Urothelium cell line (cell line): ENCODE measurements around the gene TLE3.

Experiments used
- DNase-seq: peaks from one replicate; pipeline ENCODE4 v3.0.0; 2011; ENCODE audit warnings: low spot score, mixed read lengths
- FAIRE-seq: peaks from 2 replicates; lab custom pipeline; 2011; peaks lifted over from hg19 to GRCh38; lab: Jason Lieb, UNC

TLE3 gene

GRCh38 chr15:70087708-70088352 is 9.9 kb downstream of the TLE3 start:
- FAIRE-seq (no peak), DNase-seq (no peak)

DNA sequence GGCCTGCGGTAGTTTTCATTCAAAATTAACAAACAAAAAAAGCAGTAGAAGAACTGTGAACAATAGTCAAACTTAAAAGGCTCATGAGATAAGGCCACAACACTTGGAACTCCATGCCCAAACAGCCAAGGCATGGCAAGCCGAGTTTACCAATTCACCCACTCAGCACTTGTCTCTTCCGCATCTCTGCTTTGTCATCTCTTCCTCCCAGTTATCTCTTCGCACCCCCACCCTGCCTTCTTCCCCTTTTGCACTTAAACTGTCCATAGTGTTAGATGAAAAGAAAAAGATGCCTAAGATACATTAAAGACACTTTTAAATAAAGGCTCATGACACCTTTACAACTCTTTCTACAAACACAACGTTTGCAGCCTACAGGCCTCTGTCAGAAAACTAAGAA is 11.1 kb downstream of the TLE3 start:
- DNase-seq, result no peak
- no peak for FAIRE-seq

DNA sequence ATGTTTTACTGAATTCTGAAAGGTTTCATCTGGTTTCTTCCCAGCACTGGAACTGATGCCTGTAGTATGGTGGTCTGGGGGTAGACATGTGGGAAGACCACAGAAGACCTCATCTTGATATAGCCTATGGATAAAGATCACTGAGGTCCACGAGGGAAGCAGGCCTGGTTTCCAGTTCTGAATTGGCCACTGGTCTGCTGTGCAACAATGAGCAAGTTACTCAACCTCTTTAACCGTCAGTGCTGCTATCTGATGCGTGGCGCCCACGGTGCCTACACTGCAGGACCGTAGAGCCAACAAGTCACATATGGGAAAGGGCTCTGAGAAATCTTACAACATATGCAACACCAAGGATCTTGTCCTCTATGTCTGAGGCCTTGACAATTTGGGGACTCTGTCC is 13.3 kb downstream of the TLE3 start:
- FAIRE-seq, result no peak
- DNase-seq, result no peak

DNA sequence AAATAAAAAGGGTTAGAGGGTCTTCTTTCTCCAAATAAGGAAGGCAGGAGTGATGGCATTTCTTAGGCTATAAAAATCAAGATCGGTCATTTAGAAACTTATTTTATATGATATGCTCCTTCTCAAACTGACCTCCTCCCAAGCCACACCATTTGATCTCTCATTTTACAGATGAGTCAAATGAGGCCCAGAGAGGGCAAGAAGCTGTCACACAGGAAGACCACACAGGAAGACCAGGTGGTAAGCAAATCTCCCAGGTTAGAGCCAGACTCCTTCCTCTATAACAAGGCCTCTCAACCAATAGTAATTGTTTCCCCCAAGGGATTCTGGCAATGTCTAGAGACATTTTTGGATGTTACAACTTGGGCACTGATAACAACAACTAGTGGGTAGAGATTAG is 13.8 kb downstream of the TLE3 start:
- no peak for DNase-seq
- no peak for FAIRE-seq

GRCh38 chr15:70083418-70083817 is 14.3 kb downstream of the TLE3 start:
- FAIRE-seq (no peak), DNase-seq (no peak)

DNA sequence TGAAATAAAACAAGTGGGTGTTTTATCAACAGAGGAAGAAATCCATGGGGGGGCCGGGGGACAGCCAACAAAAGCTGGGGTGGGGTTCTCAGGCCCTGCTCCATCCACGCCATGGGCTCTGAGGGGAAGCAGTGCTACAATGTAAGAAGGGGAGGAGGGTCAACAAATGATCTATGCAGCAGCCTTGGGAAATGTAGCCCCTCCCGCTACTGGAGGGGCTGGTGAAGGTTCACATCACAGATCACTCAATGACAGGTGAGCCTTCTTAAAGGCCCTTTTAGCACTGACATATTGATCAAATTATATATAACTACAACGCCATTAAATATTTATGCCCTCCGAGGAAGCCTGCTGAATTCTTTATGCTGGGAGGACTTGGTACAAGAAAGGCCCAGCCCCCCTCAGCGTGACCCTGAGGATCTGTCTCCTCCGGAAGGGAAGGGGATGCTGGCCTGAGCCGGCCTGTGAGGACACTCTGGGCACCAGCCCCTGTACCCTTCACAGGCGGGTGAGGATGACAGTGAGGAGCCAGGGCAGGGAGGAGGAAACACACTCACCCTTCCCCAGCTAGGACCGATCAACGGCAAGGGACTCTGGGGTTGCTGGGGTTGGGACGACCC is 15.3 kb downstream of the TLE3 start:
- DNase-seq (no peak), FAIRE-seq (no peak)

- no peak for FAIRE-seq
- DNase-seq, result no peak
Measured at GRCh38 chr15:70081612-70082011, 16.1 kb downstream of the TLE3 start.

GRCh38 chr15:70080347-70080746 is 17.4 kb downstream of the TLE3 start:
- DNase-seq (no peak), FAIRE-seq (no peak)

DNA sequence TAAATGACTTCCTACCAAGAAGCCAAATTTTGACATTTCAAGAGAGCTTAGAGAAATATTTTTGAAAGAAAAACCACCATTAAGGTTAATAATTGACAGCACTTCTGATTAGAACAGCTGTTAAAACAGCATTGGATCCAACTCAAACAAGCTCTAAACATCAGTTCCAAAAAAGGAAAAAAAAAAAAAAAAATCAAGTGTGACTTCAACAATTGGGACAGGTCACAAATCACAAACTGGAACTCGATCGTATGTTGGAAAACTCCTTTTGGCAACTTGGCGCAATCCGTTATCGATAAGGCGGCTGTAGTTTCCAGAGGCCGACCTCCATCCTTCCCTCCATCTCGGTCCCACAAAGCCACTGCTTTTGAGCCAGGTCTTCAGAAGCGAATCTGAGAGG is 17.8 kb downstream of the TLE3 start:
- no peak for FAIRE-seq
- DNase-seq, result no peak

- no peak for FAIRE-seq
Measured at GRCh38 chr15:70078578-70079417, 18.9 kb downstream of the TLE3 start.

GRCh38 chr15:70077188-70078147 is 20.2 kb downstream of the TLE3 start:
- DNase-seq (no peak), FAIRE-seq (no peak)

More at GRCh38 chr15:70078578-70079417, 18.9 kb downstream of the TLE3 start:
- no peak for DNase-seq

DNA sequence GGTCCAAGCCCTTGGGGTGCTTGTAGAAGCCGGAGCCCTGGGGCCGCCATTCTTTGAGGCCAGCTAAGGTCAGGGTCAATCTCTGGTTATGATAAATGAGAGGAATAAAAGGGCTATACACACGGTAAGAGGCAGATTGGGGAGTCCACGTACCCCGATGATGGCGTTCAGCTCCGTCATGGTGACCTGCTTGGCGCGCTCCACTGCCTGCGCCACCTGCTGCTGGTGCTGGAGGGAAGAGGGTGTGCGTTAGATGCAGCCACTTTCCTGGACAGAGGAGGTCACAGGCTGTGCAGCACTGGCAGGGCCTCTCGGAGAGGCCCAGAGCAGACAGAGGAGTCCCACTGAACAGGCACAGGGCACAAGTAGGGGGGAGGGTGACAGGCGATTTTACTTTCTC is 23.3 kb downstream of the TLE3 start:
- no peak for FAIRE-seq
- DNase-seq, result no peak

GRCh38 chr15:70072479-70072878 is 25.2 kb downstream of the TLE3 start:
- FAIRE-seq (no peak), DNase-seq (no peak)

DNA sequence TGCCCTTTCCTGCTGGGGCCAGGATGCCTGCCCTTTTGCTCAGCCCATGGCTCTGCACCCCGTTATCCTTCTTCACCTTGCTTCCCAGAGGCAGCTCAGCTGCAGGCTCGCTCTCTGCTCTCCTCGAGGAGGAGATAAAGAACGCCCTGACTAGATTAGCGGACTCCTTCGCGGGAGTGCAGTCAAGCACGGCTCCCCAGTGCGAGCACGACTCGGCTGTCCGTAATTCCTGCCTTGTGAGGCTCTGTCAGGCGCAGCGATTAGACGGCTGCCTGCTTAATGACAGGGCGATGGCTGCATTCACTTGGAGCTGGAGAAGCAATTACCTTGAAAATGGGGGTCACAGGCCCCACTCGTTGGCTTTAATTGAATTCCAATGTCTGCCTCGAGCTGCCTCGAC is 25.9 kb downstream of the TLE3 start:
- DNase-seq, result no peak
- FAIRE-seq, result no peak

GRCh38 chr15:70069716-70070115 is 28.0 kb downstream of the TLE3 start:
- no peak for FAIRE-seq
- no peak for DNase-seq

DNA sequence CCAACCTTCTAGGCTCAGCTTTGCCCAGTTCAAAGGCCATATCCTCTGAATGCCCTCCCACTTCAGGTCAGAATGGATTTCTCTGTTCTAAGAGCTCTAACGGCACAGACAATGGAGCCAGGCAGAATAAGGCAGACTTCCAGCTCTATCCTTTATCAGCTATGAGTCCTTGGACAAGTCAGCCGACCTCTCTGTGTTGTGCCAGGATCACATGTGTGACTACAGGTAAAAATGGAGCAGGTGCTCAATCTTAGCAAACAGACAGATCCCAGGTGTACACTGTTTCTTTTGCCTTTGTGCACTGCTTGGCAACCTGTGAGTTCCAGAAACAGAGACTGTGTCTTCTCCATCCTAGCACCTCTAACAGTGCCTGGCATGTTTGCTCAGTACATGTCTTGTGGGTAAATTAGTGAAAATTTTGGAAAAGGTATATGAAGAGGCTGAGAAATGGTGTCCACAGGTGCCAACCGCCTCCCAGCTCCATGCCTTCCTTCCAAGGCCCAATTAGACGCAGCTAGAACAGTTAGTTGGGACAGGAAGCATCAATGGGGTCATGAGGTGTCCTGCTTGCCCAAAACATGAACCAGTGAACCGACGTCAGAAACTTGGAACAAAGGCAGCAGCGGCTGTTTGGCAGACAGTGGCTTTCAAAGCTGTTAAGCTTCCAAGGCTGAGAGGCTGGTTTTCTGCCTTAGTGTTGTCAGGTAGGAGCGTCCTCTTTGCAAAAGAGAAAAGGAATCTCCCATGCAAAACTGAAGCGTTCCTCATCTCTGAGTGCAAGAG is 28.7 kb downstream of the TLE3 start:
- DNase-seq (no peak), FAIRE-seq (peak; percentile 44)

- DNase-seq (no peak), FAIRE-seq (no peak)
Measured at GRCh38 chr15:70067681-70068080, 30.0 kb downstream of the TLE3 start.

DNA sequence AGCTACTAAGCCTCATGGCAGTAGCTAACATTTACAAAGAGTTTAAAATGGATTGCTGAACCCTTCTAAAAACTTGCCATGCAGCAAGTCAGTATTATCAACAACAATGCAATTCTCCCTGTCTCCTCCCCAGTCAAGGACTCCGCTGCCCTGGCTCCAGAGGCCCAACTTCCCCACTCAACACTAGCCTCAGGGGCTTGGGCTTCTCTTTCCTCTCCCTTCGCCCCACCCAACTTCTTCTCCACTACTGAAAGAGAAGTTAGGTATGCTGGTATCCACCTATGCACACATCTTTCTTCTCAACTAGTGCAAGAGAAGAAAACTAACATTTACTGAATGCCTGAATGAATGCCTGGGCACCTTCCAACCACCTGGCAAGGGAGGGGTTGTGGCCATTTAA is 30.7 kb downstream of the TLE3 start:
- DNase-seq, result no peak
- FAIRE-seq, result no peak

GRCh38 chr15:70066447-70066846 is 31.3 kb downstream of the TLE3 start:
- no peak for FAIRE-seq
- DNase-seq, result no peak

DNA sequence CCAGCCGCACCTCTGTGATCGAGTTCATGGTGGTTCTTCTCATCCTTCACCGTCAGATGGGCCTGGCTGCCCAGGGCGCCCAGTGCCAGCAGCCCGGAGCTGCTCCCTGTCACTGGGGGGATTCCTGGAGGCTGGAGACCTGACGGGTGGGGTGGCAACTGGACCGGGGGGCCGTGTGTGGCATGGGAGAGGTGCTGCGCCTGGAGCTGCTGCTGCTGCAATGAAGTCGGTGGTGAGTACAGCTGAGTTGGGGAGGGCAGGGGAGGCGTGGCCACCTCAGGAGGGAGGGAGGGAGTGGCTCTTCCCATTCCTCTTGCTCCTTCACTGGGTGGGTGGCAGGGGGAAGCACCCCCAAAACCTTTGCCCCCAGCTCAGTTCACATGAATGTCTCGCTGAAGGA is 31.7 kb downstream of the TLE3 start:
- FAIRE-seq, result no peak
- DNase-seq, result no peak
